HG03575 (cell line): Measurements from ENCODE around the gene SH3TC2.

ENCODE experiments used
- ATAC-seq: cut with Tn5 transposase; IDR thresholded peaks from one replicate; pipeline ENCODE4 v1.9.1; 2021; ENCODE audit not compliant: unreplicated experiment, insufficient number of reproducible peaks, low FRiP score; ENCODE audit errors: extremely low read depth

SH3TC2 gene

GRCh38 chr5:149007174-149007573, 55.7 kb downstream of the SH3TC2 start:
- no peak for ATAC-seq

- ATAC-seq, result no peak
Observed at GRCh38 chr5:149006426-149006825, 56.4 kb downstream of the SH3TC2 start.

- ATAC-seq, result no peak
Observed at GRCh38 chr5:149005077-149005892, 57.6 kb downstream of the SH3TC2 start.

GRCh38 chr5:149004559-149004958, 58.3 kb downstream of the SH3TC2 start:
- no peak for ATAC-seq

GRCh38 chr5:149002761-149003689, 59.8 kb downstream of the SH3TC2 start:
- ATAC-seq, result no peak

- no peak for ATAC-seq
Observed at GRCh38 chr5:149002053-149002452, 60.8 kb downstream of the SH3TC2 start.

- no peak for ATAC-seq
Observed at GRCh38 chr5:149001162-149001561, 61.7 kb downstream of the SH3TC2 start.

GRCh38 chr5:148999741-149000140, 63.1 kb downstream of the SH3TC2 start:
- ATAC-seq, result no peak

GRCh38 chr5:148998174-148998797, 64.6 kb downstream of the SH3TC2 start:
- ATAC-seq, result no peak

- no peak for ATAC-seq
Observed at GRCh38 chr5:148996270-148996669, 66.6 kb downstream of the SH3TC2 start.

- ATAC-seq, result no peak
Observed at GRCh38 chr5:148995791-148996190, 67.1 kb downstream of the SH3TC2 start.

- ATAC-seq, result no peak
Observed at GRCh38 chr5:148993283-148993936, 69.5 kb downstream of the SH3TC2 start.

GRCh38 chr5:148992265-148992664, 70.6 kb downstream of the SH3TC2 start:
- ATAC-seq, result no peak

GRCh38 chr5:148991566-148991965, 71.3 kb downstream of the SH3TC2 start:
- ATAC-seq, result no peak

GRCh38 chr5:148990817-148991216, 72.0 kb downstream of the SH3TC2 start:
- no peak for ATAC-seq

GRCh38 chr5:148989567-148989966, 73.3 kb downstream of the SH3TC2 start:
- ATAC-seq, result no peak

- ATAC-seq, result no peak
Observed at GRCh38 chr5:148988328-148988727, 74.5 kb downstream of the SH3TC2 start.

- ATAC-seq, result no peak
Observed at GRCh38 chr5:148986636-148987035, 76.2 kb downstream of the SH3TC2 start.

GRCh38 chr5:148984345-148984744, 78.5 kb downstream of the SH3TC2 start:
- no peak for ATAC-seq
